SHP77 treated with DMSO at 0.1 percent for 48 hours (cell line): ENCODE data around the gene SNAI3.

Experiments
- DNase-seq: peaks from one replicate; lab custom pipeline; 2025; lab: John Stamatoyannopoulos, UW

Gene SNAI3

DNA sequence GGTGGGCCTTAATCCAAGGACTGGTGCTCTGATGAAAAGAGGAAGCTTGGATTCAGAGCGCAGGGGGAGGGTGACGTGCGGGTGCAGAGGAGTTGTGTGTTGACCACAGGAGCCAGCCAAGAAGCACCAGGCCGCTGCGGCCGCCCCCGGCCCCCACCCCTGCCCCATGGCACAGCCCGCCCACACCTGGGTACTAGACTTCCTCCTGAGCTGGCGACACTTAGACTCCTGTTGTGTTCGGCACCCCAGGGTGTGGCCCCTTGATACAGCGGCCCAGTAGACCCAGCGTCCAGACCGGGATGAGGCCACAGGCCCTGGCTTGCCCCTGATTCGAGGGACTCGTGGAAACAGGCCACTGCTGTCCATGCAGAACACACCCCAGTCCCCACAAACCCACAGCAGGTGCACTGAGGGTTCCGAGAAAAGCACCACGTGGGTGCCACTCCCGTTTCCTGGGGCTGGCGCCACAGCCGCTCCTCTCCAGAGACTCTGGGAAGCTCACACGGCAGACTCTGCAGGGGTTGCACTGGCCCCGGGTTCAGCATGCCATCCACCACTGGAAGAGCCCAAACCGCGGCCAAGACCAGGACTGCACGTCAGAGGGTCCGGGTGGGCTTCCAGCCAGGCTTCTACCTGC lies 5.7 kb upstream of the SNAI3 start:
- no peak for DNase-seq

DNA sequence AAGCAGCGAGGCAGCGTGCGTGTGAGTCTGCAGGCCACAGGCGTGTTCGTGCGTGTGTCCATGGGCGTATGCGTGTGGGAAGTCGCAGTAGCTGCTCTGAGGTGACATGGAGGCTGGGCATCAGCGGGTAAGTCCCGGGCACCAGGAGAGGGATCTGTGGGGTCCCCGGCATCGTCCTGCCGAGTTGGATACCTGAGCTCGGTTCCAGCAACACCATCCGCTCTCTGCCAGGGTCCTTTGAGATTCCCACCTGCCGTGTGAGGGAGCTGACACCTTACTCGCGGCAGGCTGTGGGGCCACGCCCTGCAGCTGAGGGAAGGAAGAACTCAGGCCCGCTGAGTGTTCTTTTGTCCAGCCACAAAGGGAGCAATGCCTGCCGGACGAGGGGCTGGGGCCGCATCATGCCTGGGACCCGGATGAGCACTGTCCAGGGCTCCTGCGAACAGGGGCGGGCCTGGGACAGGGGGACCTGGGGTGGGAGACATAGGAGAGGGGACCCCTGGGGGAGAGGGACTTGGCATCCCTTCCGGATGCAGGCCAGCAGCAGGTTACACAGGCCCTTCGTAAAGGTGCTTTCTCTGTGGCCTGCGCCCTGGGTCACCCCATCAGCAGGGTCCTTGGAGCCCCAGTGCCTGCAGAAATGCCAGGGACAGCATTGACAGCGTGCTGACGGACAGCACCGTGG lies 5.0 kb upstream of the SNAI3 start:
- no peak for DNase-seq

DNA sequence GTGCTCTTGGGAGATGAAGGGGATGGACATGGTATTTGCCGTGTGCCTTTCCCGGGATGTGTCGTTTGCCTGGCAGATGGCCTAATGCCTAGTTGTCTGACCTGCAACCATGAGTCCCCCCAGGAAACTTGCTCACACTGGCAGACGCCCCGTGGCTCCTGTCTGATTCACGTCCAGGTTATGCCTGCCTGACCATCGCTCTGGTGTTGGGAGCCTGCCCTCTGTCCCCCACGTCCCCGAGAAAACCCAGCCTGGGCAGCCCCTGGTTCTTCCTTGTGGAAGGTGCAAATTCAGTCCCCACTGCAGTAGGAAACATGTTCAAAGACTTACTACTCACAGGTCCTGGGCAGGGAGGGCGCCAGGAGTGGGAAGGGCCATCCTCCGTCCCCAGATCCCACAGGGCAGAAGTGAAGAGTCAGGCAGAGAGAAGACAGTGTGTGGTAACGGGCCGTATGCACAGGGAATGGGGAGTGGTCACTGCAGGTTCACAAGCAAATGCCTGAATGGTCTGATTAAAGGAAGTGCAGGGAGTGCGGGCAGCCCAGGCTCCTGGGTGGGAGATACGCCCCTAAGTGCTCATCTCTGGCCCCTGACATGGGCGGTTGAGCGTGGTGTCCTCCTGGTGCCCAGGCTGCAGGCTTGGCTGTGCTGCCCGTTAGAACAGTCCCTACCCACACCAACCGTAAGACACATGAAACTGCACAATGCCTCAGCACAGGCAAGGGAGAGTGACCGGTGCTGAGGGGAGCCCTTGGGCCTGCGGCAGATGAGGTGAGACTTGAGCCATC lies 4.2 kb upstream of the SNAI3 start:
- no peak for DNase-seq

DNA sequence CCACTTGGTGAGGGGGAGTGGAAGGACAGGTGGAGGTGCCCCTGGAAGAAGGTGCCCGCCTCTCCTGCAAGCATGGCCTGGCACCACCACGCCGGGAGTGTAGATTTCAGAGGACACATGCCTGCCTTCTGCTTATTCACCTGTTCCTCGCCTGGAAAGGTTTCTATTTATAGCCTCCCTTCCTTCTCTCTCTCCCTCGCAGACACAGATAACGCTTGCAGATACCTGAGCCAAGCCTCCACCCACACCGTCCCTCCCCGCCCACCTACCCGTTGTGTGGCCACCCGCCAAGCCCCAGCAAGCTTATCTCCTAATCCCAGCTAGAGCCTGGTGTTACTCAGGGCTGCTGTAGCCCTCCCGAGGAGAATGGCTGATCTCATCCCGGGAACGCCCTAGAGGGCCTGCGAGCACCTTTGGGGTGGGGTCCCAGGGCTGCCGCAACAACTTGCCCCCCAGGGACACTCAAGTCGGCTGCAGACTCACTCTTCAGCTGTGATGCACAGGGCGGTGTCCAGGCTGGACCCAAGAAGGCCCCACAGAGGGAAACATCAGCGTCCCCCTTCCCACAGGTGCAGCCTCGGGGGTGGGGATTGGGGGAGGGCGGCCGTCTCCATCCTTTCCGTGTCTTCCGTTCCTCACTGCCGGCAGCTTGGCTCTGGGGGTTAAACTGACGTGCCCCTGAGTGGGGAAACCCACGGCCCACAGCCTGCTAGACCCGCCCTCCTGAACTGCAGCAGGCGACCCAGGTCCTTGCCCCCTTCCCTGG lies 1.9 kb upstream of the SNAI3 start:
- peak; percentile 44 for DNase-seq

DNA sequence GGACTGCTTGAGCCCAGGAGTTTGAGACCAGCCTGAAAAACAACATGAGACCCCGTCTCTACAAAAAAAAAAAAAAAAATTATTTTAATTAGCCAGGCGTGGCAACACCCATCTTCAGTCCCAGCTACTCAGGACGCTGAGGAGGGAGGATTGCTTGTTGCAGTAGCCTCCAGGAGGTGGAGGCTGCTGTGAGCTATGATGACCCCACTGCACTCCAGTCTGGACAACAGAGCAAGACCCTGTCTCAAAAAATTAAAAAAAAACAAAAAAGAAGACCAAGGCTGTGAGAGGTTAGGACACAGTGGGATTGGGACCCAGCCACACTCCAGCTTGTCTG lies 1.3 kb upstream of the SNAI3 start:
- DNase-seq = no peak

DNA sequence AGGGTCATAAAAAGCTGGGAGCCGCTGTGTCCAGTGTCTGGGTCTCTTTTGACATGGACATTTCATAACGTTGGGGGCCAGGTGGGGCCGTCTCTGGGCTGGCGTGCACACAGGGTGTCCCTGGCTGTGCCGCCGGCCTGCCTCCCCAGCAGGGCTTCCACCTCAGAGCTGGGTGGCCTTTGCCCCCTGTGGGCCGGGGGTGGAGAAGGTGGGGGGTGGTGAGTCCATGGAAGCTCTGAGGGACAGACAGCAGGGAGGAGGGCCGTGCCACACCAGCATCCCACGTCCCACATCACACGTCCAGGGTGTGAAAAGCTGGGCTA lies 908 bp upstream of the SNAI3 start:
- DNase-seq = no peak

DNA sequence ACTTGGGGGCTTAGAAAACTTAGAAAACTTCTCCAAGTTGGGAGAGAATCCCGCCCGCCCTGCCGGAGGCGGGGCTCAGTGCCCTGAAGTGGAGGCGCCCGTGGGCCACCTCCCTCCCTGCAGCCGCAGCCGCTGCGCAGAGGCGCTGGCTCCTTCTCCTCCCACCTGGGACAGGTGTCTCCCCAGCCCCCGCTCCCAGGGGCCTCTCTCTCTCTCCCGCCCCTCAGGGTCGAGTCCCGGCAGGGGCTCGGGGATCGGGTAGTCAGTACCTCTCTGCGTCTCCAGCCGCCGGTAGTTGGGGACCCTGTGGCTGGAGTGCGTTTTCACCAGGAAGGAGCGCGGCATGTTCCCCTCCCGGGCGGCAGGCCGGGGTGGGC lies 257 bp downstream of the SNAI3 start:
- DNase-seq = no peak

DNA sequence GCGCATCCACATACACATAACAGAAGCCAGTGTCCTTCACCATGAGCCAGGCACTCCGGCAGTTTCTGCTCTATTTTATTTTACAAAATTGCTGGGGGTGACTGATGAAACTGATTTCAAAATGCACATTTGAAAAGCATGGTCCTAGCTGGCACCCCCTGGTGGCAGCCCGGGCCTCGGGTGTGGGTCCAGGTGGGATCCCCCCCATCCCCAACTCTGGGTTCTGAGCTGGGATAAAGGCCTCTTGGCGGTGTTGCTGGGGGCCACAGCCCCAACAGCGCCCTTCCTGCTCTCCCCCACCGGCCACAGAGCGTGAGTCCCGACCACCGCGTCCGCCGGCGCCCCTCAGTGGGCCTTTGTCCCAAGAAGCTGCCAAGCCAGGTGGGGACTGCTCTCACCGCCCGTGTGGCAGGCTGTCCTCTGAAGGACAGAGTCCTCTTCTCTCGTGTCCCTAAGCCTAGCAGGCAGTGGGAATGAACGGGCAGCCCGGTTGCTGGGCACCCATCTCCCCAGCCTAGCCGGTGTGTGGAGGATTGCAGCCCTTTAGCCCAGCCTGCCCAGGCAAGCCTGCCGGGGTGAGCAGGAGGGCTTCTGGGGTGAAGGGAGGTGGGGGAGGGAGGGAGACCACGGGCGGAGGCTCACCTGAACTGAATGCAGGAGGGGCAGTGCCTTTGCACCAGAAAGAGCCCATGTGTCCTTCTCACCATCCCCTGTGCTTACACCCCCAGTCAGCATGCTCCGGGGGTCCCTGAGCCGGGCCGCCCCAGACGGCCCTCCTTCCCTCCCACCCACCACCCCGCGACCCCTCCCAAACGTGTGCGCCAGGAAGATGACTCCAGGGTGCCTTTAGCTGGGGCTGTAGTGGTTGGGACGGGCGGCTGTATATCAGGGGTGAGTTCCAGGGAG lies 898 bp downstream of the SNAI3 start:
- no peak for DNase-seq

DNA sequence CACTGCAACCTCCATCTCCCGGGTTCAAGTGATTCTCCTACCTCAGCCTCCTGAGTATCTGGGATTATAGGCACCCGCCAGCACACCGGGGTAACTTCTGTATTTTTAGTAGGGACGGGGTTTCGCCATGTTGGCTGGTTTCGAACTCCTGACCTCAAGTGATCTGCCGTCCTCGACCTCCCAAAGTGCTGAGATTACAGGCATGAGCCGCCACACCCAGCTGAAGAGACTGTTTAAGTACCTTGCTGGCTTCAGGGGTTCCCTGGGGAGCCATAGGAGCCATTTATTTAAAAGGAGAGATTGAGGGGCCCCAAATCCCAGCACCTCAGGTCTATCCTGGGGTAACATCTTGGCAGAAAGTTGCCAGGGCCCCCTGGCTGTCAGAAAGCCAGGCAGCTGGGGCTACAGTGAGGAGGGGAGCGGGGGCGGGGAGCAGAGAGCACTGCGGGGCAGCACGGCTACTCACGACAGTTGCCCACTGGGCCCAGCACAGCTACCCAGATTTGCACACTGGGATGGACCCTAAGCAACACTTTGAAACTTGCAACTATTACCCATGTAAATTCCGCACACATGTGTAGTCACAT lies 1.6 kb downstream of the SNAI3 start:
- no peak for DNase-seq

DNA sequence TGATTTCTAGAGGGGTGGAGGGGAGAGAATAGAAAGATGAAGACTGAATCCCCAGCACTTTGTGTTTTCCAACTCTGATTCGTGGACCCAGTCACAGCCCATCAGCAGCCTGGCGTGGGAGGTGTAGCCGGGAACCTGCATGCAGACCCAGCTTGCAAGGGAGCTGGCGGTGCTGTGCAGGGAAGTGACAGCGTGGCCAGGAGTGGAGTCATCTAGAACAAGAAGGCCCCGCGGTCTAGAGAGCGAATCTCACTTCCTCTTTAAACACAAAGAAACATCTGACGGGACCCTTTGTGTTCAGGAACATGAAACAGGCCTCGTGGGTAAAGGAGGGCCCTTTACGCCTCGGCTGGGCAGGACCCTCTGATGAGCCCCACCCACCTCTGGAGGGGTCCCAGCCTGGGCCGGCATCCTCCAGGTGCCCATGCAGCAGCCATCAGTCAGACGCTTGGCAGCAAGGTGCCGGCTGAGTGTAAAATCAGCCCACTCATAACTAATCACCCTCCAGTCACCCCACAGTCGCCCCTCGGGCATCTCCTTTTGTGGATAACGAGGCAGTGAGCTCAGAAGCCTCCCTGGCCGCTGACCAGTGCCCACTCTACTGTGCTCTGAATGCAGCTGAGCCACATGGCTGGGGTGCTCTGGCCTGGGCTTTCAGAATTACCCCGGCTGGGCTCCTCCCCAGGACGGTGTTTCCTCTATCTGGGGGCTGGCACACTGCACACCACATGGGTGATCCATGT lies 4.4 kb downstream of the SNAI3 start:
- no peak for DNase-seq

DNA sequence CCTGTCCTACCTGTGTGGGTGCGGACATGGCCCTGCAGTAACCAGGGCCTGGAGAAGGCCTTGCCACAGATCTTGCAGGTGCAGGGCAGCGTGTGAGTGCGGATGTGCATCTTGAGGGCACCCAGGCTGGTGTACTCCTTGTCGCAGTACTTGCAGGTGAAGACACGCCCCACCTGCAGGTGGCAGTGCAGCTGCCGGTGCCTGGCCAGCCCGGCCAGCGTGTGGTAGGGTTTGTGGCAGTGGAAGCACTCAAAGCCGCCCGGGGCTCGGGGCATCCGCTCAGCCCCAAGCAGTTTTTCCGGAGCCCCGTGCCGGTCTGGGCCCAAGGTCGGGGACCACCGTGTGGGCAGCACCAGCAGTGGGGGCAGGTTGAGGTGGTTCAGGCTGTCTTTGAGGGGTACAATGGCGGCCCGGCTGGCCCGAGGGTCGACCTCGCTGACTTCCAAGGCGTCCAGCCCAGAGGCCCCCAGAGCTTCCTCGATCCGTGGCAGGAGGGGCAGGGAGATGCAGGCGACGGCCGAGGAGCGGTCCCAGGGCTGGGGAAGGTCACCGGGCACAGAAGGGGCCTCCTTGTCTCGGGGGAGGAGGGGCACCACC lies 5.1 kb downstream of the SNAI3 start:
- no peak for DNase-seq

DNA sequence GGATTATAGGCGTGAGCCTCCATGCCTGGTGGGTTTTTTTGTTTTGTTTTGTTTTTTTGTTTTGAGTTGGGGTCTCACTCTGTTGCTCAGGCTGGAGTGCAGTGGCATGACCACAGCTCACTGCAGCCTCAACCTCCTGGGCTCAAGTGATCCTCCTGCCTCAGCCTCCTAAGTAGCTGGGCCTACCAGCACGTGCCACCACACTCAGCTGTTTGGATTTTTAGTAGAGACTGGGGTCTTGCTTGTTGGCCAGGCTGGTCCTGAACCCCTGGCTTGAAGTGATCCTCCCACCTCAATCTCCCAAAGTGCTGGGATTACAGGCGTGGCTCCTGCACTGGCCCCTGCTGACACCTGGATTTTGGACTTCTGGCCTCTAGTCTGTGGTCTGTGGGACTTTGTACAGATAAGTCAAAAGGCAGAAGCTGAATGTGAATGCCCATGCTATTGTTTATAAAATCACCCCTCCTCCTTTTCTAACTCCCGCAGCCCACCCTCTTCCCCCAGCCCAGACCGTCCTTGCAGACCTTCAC lies 5.7 kb downstream of the SNAI3 start:
- no peak for DNase-seq

DNA sequence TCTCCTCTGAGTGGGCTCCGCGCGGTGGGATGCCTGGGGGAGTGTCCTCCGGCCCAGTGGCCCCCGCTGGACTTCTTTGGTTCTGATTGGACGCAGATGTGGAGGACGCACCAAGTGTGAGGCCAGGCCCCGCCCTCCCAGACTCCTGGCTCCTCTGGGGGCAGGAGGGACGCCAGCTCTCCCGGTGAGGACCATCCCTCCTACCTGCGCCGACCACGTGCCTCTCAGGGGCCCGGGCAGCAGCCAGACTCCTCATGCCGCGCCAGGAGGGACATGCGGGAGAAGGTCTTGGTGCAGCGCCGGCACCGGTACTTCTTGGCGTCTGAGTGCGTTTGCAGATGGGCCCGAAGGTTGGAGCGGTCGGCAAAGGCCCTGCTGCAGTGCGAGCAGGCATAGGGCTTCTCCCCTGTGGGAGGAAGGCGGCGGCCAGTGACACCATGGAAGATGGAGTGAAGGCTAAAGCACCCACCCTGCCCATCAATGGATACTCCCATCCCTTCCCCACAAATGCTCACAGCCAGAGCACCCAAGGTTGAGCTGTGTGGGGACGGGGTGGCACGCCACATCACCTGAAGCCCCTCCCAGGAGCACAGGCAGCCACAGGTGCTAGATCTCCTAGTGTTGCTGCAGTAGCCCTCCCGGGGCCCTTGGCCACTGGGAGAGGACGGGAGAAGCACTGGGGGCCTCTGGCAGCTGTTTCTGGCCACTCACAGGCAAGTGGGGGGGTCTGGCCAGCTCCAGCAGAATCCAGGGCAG lies 7.9 kb downstream of the SNAI3 start:
- DNase-seq = no peak

DNA sequence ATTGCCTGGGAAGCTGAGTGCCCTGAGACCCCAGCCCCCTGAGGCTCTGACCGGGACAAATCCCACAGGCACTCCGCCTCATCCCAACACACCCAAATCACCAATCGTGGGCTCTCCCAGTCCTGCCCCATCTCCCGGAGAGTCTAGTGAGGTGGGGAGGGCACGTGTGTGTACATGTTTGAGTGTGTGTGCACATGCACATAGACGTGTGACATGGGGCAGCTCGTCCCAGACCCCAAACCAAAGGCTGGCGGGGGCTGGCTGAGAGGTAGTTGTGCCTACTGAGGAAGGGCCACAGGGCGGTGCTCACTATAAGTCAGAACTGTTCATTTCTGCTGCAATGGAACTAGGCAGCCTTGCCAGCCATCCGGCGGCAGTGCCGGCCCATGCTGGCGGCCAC lies 8.6 kb downstream of the SNAI3 start:
- no peak for DNase-seq

DNA sequence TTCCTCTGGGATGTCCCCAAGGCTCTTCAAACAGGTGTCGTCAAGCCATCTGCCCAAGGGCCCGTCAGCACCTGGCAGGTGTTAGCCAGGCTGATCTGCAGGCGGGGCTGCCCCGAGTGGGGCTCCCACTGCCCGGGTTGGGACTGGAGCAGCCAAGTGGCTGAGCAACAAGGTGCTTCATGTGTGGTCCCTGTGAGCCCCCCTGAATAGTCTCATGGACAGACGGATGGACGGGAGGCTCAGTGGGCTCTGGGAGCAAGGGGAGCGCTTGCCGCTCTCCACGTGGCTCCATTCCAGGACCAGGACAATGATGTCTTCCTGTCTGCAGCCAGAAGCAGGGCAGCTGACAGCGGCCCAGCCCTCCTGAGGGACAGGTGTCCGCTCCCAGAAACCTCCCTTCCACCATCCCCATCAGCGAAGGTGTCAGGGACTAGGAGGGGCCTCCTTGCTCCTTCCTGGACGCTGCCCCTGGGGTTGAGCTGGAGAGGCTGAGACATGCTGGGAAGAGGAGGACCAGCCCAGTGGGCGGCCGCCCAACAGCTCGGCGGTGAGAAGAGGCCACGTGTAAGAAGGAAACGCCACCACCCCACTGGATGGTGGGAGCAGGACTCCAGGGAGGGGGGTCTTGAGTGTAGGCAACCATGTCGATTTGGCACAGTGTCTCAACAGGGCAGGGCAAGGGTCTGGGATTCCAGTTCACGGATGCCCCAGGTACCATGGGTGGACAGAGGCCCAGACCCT lies 9.6 kb downstream of the SNAI3 start:
- no peak for DNase-seq

DNA sequence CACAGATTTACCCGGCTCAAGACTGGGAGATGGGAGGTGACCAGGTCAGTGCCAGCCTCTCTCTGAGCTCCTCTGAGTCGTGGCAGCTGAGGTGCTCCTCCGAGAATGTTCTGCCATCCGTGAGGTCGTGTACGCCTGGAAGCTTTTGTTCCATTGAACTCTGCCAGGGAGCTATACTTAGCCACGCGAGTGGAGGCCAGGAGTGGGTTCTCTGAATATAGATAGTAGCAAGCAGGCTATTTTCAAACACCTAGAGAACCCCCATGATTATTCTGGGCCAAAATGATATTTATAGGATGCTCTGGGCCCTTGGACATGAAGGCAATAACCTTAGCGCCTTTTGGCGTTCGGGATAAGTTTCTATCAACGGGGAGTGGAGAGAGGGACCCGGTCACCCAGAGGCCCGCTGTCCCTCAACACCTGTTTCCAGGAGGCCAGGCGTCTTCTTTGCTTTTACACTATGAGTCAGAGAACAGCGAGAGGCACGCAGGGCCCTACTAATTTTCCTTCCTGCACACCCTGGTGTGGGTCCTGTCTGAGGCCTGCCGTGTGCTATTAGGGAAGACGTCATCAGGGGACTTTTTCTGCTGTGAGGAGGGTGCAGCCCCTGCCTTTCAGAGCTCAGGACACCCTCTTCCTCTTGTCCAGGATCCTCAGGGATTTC lies 12.5 kb downstream of the SNAI3 start:
- DNase-seq = no peak

DNA sequence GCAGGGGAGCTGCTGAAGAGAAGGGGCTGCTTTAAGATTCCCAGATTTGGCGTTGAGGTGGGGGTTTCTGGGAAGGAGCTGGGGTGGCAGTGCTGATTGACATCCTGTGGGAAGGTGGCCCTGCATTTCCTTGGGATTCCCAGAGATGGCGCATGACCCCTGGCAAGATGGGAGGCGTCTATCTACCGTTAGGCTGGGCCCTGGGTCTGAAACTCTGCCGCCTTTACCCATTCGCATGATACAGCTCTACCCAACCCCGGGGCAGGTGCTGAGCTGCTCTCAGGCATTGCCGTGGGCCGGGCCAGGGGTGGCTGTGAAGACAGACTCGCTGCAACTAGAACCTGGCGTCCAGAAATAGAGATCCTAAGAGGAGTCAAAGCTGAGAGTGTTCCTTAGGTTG lies 13.5 kb downstream of the SNAI3 start:
- peak; percentile 32 for DNase-seq

DNA sequence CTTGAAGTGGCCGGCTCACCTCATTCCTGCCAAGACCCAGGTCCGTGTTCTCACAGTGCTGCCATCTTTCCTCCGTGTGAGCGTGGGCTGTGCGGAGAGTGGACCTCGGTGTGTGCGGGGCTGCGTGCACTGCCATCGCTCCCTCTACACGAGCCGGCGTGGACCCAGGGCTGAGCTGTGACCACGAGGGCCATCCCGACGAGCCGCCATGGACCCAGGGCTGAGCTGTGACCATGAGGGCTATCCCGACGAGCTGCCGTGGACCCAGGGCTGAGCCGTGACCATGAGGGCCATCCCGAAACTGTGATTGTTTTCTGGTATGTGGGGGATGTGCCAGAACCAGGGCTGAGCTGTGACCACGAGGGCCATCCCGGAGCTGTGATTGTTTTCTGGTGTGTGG lies 14.5 kb downstream of the SNAI3 start:
- no peak for DNase-seq
